ENCODE measurements around the gene NACA2. TPM values are rescaled to one million over a fixed set of nuclear protein-coding genes. Genes with fewer than 3 reads are reported as not detected.

Gene NACA2
- total RNA-seq, 1 experiment from 2014 or later = not detected

GRCh38 chr17:61634011-61634539 lies 43.1 kb upstream of the NACA2 start:
- Histone ChIP-seq H4K20me1 (ENCODE audit: control insufficient read depth, insufficient read depth, insufficient read length) (no peaks in the 10 kb centered on the region), H3K9ac (ENCODE audit: extremely low read depth, insufficient read length, low read length) (no peak overlapping the region), H3K4me1 (ENCODE audit: insufficient read depth, low read length) (no peaks in the 10 kb centered on the region), H3K4ac (ENCODE audit: low read depth, low read length) (no peak overlapping the region), H3K14ac (ENCODE audit: insufficient read depth, low read length) (no peak overlapping the region), H2BK20ac (ENCODE audit: low read depth, low read length, poor library complexity, severe bottlenecking) (no peak overlapping the region), H2AK5ac (ENCODE audit: insufficient read length, low read length) (no peak overlapping the region), H3K23me2 (ENCODE audit: insufficient read length, low read depth, low read length, poor library complexity, severe bottlenecking) (no peaks in the 10 kb centered on the region), H3K18ac (ENCODE audit: insufficient read length, low read depth, low read length) (no peak overlapping the region), H3K23ac (ENCODE audit: insufficient read length, low read depth, low read length) (no peak overlapping the region), H3K79me2 (ENCODE audit: insufficient read depth, low read length) (no peaks in the 10 kb centered on the region), H4K5ac (ENCODE audit: insufficient read length, low read depth, low read length) (no peak overlapping the region), H2BK120ac (ENCODE audit: low read depth, low read length, poor library complexity, severe bottlenecking) (no peak overlapping the region), H3K27me3 (ENCODE audit: insufficient read depth, low read length) (no peaks in the 10 kb centered on the region), H3K27ac (ENCODE audit: insufficient read length, low read depth, low read length) (no peak overlapping the region), H2BK12ac (ENCODE audit: insufficient read length, low read depth, low read length) (no peak overlapping the region), H3K56ac (ENCODE audit: insufficient read length, low read depth, low read length) (no peak overlapping the region), H3K79me1 (ENCODE audit: insufficient read depth, low read depth, low read length, poor library complexity, severe bottlenecking) (no peaks in the 10 kb centered on the region), H3K9me3 (ENCODE audit: control insufficient read depth, low read depth, low read length) (no peaks in the 10 kb centered on the region), H2AFZ (ENCODE audit: low read length) (no peak overlapping the region), H3K4me2 (ENCODE audit: insufficient read depth, insufficient read length, low read length) (no peak overlapping the region), H2BK5ac (ENCODE audit: insufficient read length, low read length) (no peak overlapping the region), H4K8ac (replicated peaks; ENCODE audit: insufficient read length, low read depth, low read length) (no peak overlapping the region), H3T11ph (ENCODE audit: low read length) (no peak overlapping the region), H2BK15ac (ENCODE audit: low read depth, low read length) (no peak overlapping the region), H4K91ac (ENCODE audit: insufficient read length, low read depth, low read length) (no peak overlapping the region)
- Mint-ChIP-seq H3K9me3 (peaks cover 3 to 4% of the 10 kb centered on the region in 2 experiments), H3K4me1 (no peaks in the 10 kb centered on the region), H3K27ac (no peak overlapping the region), H3K27me3 (ENCODE audit: low read depth) (no peaks in the 10 kb centered on the region; the same call in 1 of the 2 replicates), H3K36me3 (ENCODE audit: insufficient read depth in 1 of 3, low read depth in 3 of 3) (no peaks in the 10 kb centered on the region), H3K4me3 (no peak overlapping the region)
- no peak for TF ChIP-seq CTCF (conservative IDR thresholded peaks at IDR 0.05)
- DNase-seq = no peak
